H1 (cell line): ENCODE data around the gene AICDA. TPM values are rescaled to one million over a fixed set of nuclear protein-coding genes. Genes with fewer than 3 reads are reported as not detected.

Source experiments
- CTCF ChIA-PET: fragments of 300-600 bp; sonication (Branson Sonifier 250); formaldehyde crosslinking; loops from one replicate; lab custom pipeline; 2021; ENCODE audit not compliant: partially characterized antibody; lab: Charles Lee
- POLR2A ChIA-PET: fragments of 300-600 bp; sonication (Branson Sonifier 250); formaldehyde crosslinking; loops from one replicate; lab custom pipeline; 2021; ENCODE audit warnings: inconsistent platforms; ENCODE audit not compliant: partially characterized antibody; lab: Charles Lee
- DNase-seq, 2 experiments: peaks; one replicate each; pipeline versions ENCODE4 v3.0.0 to v3.0.0-alpha.2; 2010 to 2022; ENCODE audit warnings: low spot score in 2 of 2, low read depth in 1 of 2, mixed read lengths in 1 of 2
- FAIRE-seq: peaks from 2 replicates; lab custom pipeline; 2011; peaks lifted over from hg19 to GRCh38; lab: Jason Lieb, UNC
- H2AFZ ChIP-seq: 2 replicates; pipeline ENCODE4 v1.8.1; 2012; ENCODE audit warnings: low read length, inconsistent platforms
- H2AK5ac ChIP-seq: 2 replicates; pipeline ENCODE4 v1.6.1; 2013; ENCODE audit warnings: low read depth, low read length
- H2BK120ac ChIP-seq: replicated peaks from 2 replicates; pipeline ENCODE3; 2013; ENCODE audit warnings: low read depth, low read length, inconsistent platforms
- H2BK12ac ChIP-seq: 2 replicates; pipeline ENCODE4 v1.6.1; 2013; ENCODE audit warnings: low read depth, low read length
- H2BK15ac ChIP-seq: 2 replicates; pipeline ENCODE4 v1.6.1; 2013; ENCODE audit warnings: low read length
- H2BK20ac ChIP-seq: 2 replicates; pipeline ENCODE4 v1.6.1; 2013; ENCODE audit warnings: low read length
- H2BK5ac ChIP-seq: 2 replicates; pipeline ENCODE4 v1.6.1; 2013; ENCODE audit warnings: low read depth, low read length
- H3K14ac ChIP-seq: 2 replicates; pipeline ENCODE4 v1.6.1; 2013; ENCODE audit warnings: inconsistent platforms; ENCODE audit not compliant: insufficient read length
- H3K18ac ChIP-seq: 2 replicates; pipeline ENCODE4 v1.6.1; 2013; ENCODE audit warnings: low read length; ENCODE audit errors: extremely low read depth
- H3K23ac ChIP-seq: 2 replicates; pipeline ENCODE4 v1.6.1; 2013; ENCODE audit warnings: inconsistent platforms; ENCODE audit not compliant: insufficient read length
- H3K23me2 ChIP-seq: 2 replicates; pipeline ENCODE4 v1.6.1; 2013; ENCODE audit warnings: low read depth, low read length
- H3K27ac ChIP-seq: 2 replicates; pipeline ENCODE4 v1.6.1; 2011; ENCODE audit warnings: low read depth, low read length, inconsistent platforms
- H3K27me3 ChIP-seq, 4 experiments: replicated peaks in 1 of 4; 1 replicate in 1 of 4; 2 replicates in 3 of 4; pipeline versions ENCODE4 v1.6.1 to v1.8.1; 2011 to 2013; ENCODE audit warnings: low read length in 3 of 4, mild to moderate bottlenecking in 3 of 4, inconsistent platforms in 2 of 4, mixed read lengths in 2 of 4, moderate library complexity in 1 of 4; ENCODE audit not compliant: control insufficient read depth in 3 of 4, insufficient read depth in 3 of 4; ENCODE audit errors: extremely low read depth in 1 of 4
- H3K36me3 ChIP-seq, 4 experiments: 2 replicates each; pipeline versions ENCODE4 v1.6.1 to v1.8.1; 2011 to 2013; ENCODE audit warnings: mild to moderate bottlenecking in 4 of 4, low read length in 3 of 4, moderate library complexity in 2 of 4, control low read depth in 1 of 4, inconsistent platforms in 1 of 4; ENCODE audit not compliant: insufficient read depth in 4 of 4, control insufficient read depth in 2 of 4
- H3K4ac ChIP-seq: replicated peaks from 2 replicates; pipeline ENCODE3; 2013; ENCODE audit warnings: low read length, low read depth, mixed read lengths, inconsistent platforms; ENCODE audit not compliant: insufficient read length
- H3K4me1 ChIP-seq, 4 experiments: replicated peaks in 1 of 4; 1 replicate in 1 of 4; 2 replicates in 3 of 4; pipeline versions ENCODE4 v1.6.1 to v1.8.1; 2011 to 2013; ENCODE audit warnings: low read length in 3 of 4, inconsistent platforms in 2 of 4, mixed read lengths in 1 of 4; ENCODE audit not compliant: insufficient read depth in 4 of 4, control insufficient read depth in 3 of 4
- H3K4me2 ChIP-seq, 2 experiments: 2 replicates each; pipeline versions ENCODE4 v1.6.1 to v1.8.1; 2011 to 2013; ENCODE audit warnings: low read depth in 2 of 2, low read length in 2 of 2, control low read depth in 1 of 2, inconsistent platforms in 1 of 2, mild to moderate bottlenecking in 1 of 2; ENCODE audit not compliant: insufficient read depth in 1 of 2
- H3K4me3 ChIP-seq, 4 experiments: fragments of 200-600, 300-600 bp in 1 of 4; sonication (generic), shearing (Covaris generic), sonication (Bioruptor Twin) in 1 of 4; 2 replicates each; pipeline versions ENCODE4 v1.5.1 to v1.8.1; 2011 to 2016; ENCODE audit warnings: low read length in 4 of 4, low read depth in 3 of 4, control low read depth in 2 of 4, inconsistent platforms in 2 of 4, mild to moderate bottlenecking in 2 of 4, mixed read lengths in 1 of 4, moderate library complexity in 1 of 4; ENCODE audit not compliant: insufficient read depth in 2 of 4; ENCODE audit errors: extremely low read depth in 1 of 4
- H3K56ac ChIP-seq: replicated peaks from 2 replicates; pipeline ENCODE3; 2013; ENCODE audit warnings: low read depth, mild to moderate bottlenecking, mixed read lengths, low read length, inconsistent platforms; ENCODE audit not compliant: insufficient read length
- H3K79me1 ChIP-seq: 2 replicates; pipeline ENCODE4 v1.6.1; 2013; ENCODE audit warnings: low read depth, low read length, control low read depth
- H3K79me2 ChIP-seq, 2 experiments: 2 replicates each; pipeline versions ENCODE4 v1.6.1 to v1.8.1; 2012 to 2013; ENCODE audit warnings: low read length in 2 of 2, mild to moderate bottlenecking in 2 of 2, inconsistent platforms in 1 of 2; ENCODE audit not compliant: insufficient read depth in 2 of 2, control insufficient read depth in 1 of 2
- H3K9ac ChIP-seq, 4 experiments: replicated peaks in 1 of 4; 1 replicate in 1 of 4; 2 replicates in 3 of 4; pipeline versions ENCODE4 v1.6.1 to v1.8.1; 2011 to 2013; ENCODE audit warnings: low read depth in 3 of 4, low read length in 3 of 4, control low read depth in 2 of 4, mild to moderate bottlenecking in 2 of 4, moderate library complexity in 2 of 4, inconsistent platforms in 1 of 4; ENCODE audit errors: extremely low read depth in 1 of 4
- H3K9me3 ChIP-seq, 2 experiments: 2 replicates each; pipeline versions ENCODE4 v1.6.1 to v1.8.1; 2012 to 2013; ENCODE audit warnings: mild to moderate bottlenecking in 2 of 2, moderate library complexity in 2 of 2, control low read depth in 1 of 2, inconsistent platforms in 1 of 2, low read depth in 1 of 2, low read length in 1 of 2, mixed read lengths in 1 of 2; ENCODE audit not compliant: insufficient read depth in 2 of 2
- H4K20me1 ChIP-seq, 2 experiments: replicated peaks in 1 of 2; 2 replicates each; pipeline versions ENCODE3 to v1.8.1; 2011 to 2013; ENCODE audit warnings: inconsistent platforms in 2 of 2, low read length in 2 of 2, mild to moderate bottlenecking in 1 of 2; ENCODE audit not compliant: insufficient read depth in 2 of 2, control insufficient read depth in 1 of 2
- H4K5ac ChIP-seq: 2 replicates; pipeline ENCODE4 v1.6.1; 2013; ENCODE audit warnings: low read length, low read depth, mixed read lengths, inconsistent platforms; ENCODE audit not compliant: insufficient read length
- H4K8ac ChIP-seq: 2 replicates; pipeline ENCODE4 v1.8.0; 2013; ENCODE audit warnings: mild to moderate bottlenecking, moderate library complexity, low read length, inconsistent platforms; ENCODE audit not compliant: insufficient read depth; ENCODE audit errors: extremely low read depth
- H4K91ac ChIP-seq: replicated peaks from 2 replicates; pipeline ENCODE3; 2013; ENCODE audit warnings: low read length, mixed read lengths, inconsistent platforms; ENCODE audit not compliant: insufficient read length
- BRCA1 ChIP-seq: IDR thresholded peaks from 2 replicates; pipeline ENCODE4 v1.6.1; 2012; ENCODE audit warnings: low read depth, low read length, improper control_type of control experiment
- E2F6 ChIP-seq: IDR thresholded peaks from 2 replicates; pipeline ENCODE4 v1.6.1; 2012; ENCODE audit warnings: inconsistent platforms
- EGR1 ChIP-seq: IDR thresholded peaks from 2 replicates; pipeline ENCODE4 v1.6.1; 2011; ENCODE audit warnings: low read depth, low read length, borderline replicate concordance
- GTF2F1 ChIP-seq: IDR thresholded peaks from 2 replicates; pipeline ENCODE4 v1.6.1; 2012; ENCODE audit warnings: low read depth, low read length, improper control_type of control experiment, borderline replicate concordance
- MAX ChIP-seq: IDR thresholded peaks from 2 replicates; pipeline ENCODE4 v1.6.1; 2012; ENCODE audit warnings: inconsistent platforms
- TAF1 ChIP-seq: IDR thresholded peaks from 2 replicates; pipeline ENCODE4 v1.6.1; 2011; ENCODE audit warnings: mild to moderate bottlenecking, low read depth, low read length
- WGBS, 2 experiments: shearing (Covaris generic) in 1 of 2; methylation state at CpG; one replicate each; pipeline versions ENCODE4 v1.1.6 to v1.1.7; 2013 to 2015; ENCODE audit warnings: low lambda C conversion rate in 2 of 2, mixed read lengths in 2 of 2, inconsistent platforms in 1 of 2, low coverage in 1 of 2, missing lambda C conversion rate in 1 of 2; ENCODE audit not compliant: insufficient replicate concordance in 2 of 2, insufficient coverage in 1 of 2, insufficient read length in 1 of 2; ENCODE audit errors: extremely low coverage in 1 of 2, missing lambda C conversion rate in 1 of 2; 5-methylcytosine and 5-hydroxymethylcytosine counted together
- polyA plus RNA-seq, 7 experiments: library from polyadenylated mRNA; depleted of rRNA in 3 of 7; stranded (reverse) in 5 of 7; unstranded in 2 of 7; fragments of >200 nt in 5 of 7; fragments of 200-250 nt in 2 of 7; gene quantifications; 1 replicate in 5 of 7; 2 replicates in 1 of 7; 4 replicates in 1 of 7; pipeline versions ENCODE4 v1.2.1 to v1.2.3, GENCODE V29; 2011 to 2013; ENCODE audit warnings: missing spikeins in 2 of 7, mixed read lengths in 2 of 7
- total RNA-seq: library from RNA; stranded (reverse); fragmentation: NEBNext Ultra II Directional; extraction: Animal tissue kit (Norgen Biotek cat#: 25700); gene quantifications from 2 replicates; pipeline ENCODE4 v1.2.1, GENCODE V29; 2021

The AICDA gene
- total and polyA plus RNA-seq, 2 of the 8 experiments (the other 6 are each of a cell fraction or from before 2014, with no cell fraction given) = not detected

- no peak overlapping the region for H3K4me3 ChIP-seq
- no peak overlapping the region for H2BK120ac ChIP-seq
- TF ChIP-seq GTF2F1 (no peak), BRCA1 (no peak), E2F6 (no peak), MAX (no peak), EGR1 (no peak), TAF1 (no peak)
These were observed 27.3 kb upstream of the AICDA start for GRCh38 chr12:8639936-8640335.

More at GRCh38 chr12:8639936-8640335, 27.3 kb upstream of the AICDA start:
- Histone ChIP-seq H2BK5ac (no peak overlapping the region; the same call in 1 of the 2 replicates), H3K36me3 (no peaks in the 10 kb centered on the region), H4K91ac (no peak overlapping the region), H3K79me1 (no peaks in the 10 kb centered on the region), H3K9ac (no peak overlapping the region), H2AK5ac (0 out of 2 replicates have a peak overlapping the region, but pooled peaks have one; percentile 46), H3K23me2 (no peaks in the 10 kb centered on the region), H4K5ac (no peak overlapping the region), H4K20me1 (no peaks in the 10 kb centered on the region), H2BK12ac (peak overlapping the region; percentile 44; the same call in 1 of the 2 replicates), H3K4me1 (peaks cover 2 to 18% (median 9%) of the 10 kb centered on the region in 4 experiments; a peak in 5 of 7 replicates), H3K79me2 (no peaks in the 10 kb centered on the region), H2BK20ac (no peak overlapping the region), H3K4ac (no peak overlapping the region), H3K18ac (peak overlapping the region; percentile 10; the same call in 1 of the 2 replicates), H3K9me3 (no peaks in the 10 kb centered on the region; a peak in 1 of 4 replicates), H3K4me2 (no peak overlapping the region; a peak in 1 of 4 replicates), H3K27me3 (no peaks in the 10 kb centered on the region; a peak in 1 of 7 replicates), H3K56ac (no peak overlapping the region), H3K14ac (no peak overlapping the region), H2AFZ (peak overlapping the region; percentile 16), H3K23ac (no peak overlapping the region), H4K8ac (no peak overlapping the region), H2BK15ac (no peak overlapping the region), H3K27ac (no peak overlapping the region)
- ChIA-PET POLR2A (no interaction called here), CTCF (interaction anchor here (1.7 kb wide), 1 partner anchor 9 kb away, joined by 4 read pairs; no protein-coding TSS in a partner anchor)
- no peak for FAIRE-seq
- DNase-seq = no peak
- 82% methylated on average over 2 of the region's 2 CpGs; no CpG with 5 or more reads in 1 of the 2 experiments for WGBS, 2 experiments
